Vagina (tissue), 2 donors: ENCODE measurements around the gene DNAJC5.

Source experiments
- CTCF ChIP-seq, 3 experiments: fragments of 450-650 bp in 2 of 3; fragments of 200-600 bp in 1 of 3; sonication (generic) in 1 of 3; IDR thresholded peaks; one replicate each; pipeline ENCODE4 v1.5.1; 2017 to 2019; ENCODE audit warnings: antibody characterized with exemption in 3 of 3, mild to moderate bottlenecking in 2 of 3, moderate library complexity in 2 of 3
- POLR2A ChIP-seq, 2 donors: fragments of 450-650 bp; IDR thresholded peaks; one replicate each; pipeline ENCODE4 v1.6.1; 2017; ENCODE audit warnings: antibody characterized with exemption in 2 of 2, mild to moderate bottlenecking in 2 of 2, moderate library complexity in 2 of 2
- POLR2AphosphoS5 ChIP-seq, 2 donors: sonication (generic); formaldehyde crosslinking; IDR thresholded peaks; one replicate each; pipeline ENCODE4 v1.9.0; 2017; ENCODE audit warnings: antibody characterized with exemption in 2 of 2, mild to moderate bottlenecking in 2 of 2, low read depth in 1 of 2; ENCODE audit not compliant: insufficient read depth in 1 of 2

GRCh38 chr20:63896264-63897105 is 1.6 kb downstream of the DNAJC5 start:
- TF ChIP-seq POLR2A (IDR thresholded peaks at IDR 0.05), result no peak
- TF ChIP-seq CTCF (IDR thresholded peaks at IDR 0.05), result no peak
- no peak for TF ChIP-seq POLR2AphosphoS5 (IDR thresholded peaks at IDR 0.05; ENCODE audit: insufficient read depth in 1 of 2, low read depth in 1 of 2)
